ENCODE measurements around the gene DGKI. TPM values are rescaled to one million over a fixed set of nuclear protein-coding genes. Genes with fewer than 3 reads are reported as not detected.

The DGKI gene
- total RNA-seq, 3 donors from 2014 or later = 0.36 to 1.4 (median 0.46) TPM

GRCh38 chr7:137411446-137411845, 435.3 kb downstream of the DGKI start:
- no peaks in the 10 kb centered on the region for H3K9me3 ChIP-seq
- H3K4me1 ChIP-seq (ENCODE audit: low read depth) = no peaks in the 10 kb centered on the region
- ATAC-seq = no peak
- DNase-seq = no peak
- no peak for TF ChIP-seq CTCF (IDR thresholded peaks at IDR 0.05)
- H3K4me3 ChIP-seq = no peak overlapping the region
- no peaks in the 10 kb centered on the region for H3K36me3 ChIP-seq (ENCODE audit: low read depth)
- intact Hi-C loops (cut with DNase I, micrococcal nuclease) = no loop called here

- no peak overlapping the region for H3K4me3 ChIP-seq
- TF ChIP-seq CTCF (IDR thresholded peaks at IDR 0.05) = no peak
- intact Hi-C loops (cut with DNase I, micrococcal nuclease) = no loop called here
- DNase-seq = no peak
- no peaks in the 10 kb centered on the region for H3K9me3 ChIP-seq
- H3K36me3 ChIP-seq (ENCODE audit: low read depth) = no peaks in the 10 kb centered on the region
- no peak for ATAC-seq
- H3K4me1 ChIP-seq (ENCODE audit: low read depth) = no peaks in the 10 kb centered on the region
These were observed 438.6 kb downstream of the DGKI start for GRCh38 chr7:137408126-137408525.

GRCh38 chr7:137407078-137407477, 439.7 kb downstream of the DGKI start:
- ATAC-seq = no peak
- Histone ChIP-seq H3K9me3 (no peaks in the 10 kb centered on the region), H3K4me1 (ENCODE audit: low read depth) (no peaks in the 10 kb centered on the region)

GRCh38 chr7:137404660-137405317, 442.0 kb downstream of the DGKI start:
- no peaks in the 10 kb centered on the region for H3K9me3 ChIP-seq
- ATAC-seq = no peak
- DNase-seq = no peak
- TF ChIP-seq CTCF (IDR thresholded peaks at IDR 0.05) = no peak
- H3K4me3 ChIP-seq = no peak overlapping the region
- H3K4me1 ChIP-seq (ENCODE audit: low read depth) = no peaks in the 10 kb centered on the region
- intact Hi-C loops (cut with DNase I, micrococcal nuclease) = no loop called here
- no peaks in the 10 kb centered on the region for H3K36me3 ChIP-seq (ENCODE audit: low read depth)

More at GRCh38 chr7:137407078-137407477, 439.7 kb downstream of the DGKI start:
- Histone ChIP-seq H3K4me3 (no peak overlapping the region), H3K36me3 (ENCODE audit: low read depth) (no peaks in the 10 kb centered on the region)
- no peak for TF ChIP-seq CTCF (IDR thresholded peaks at IDR 0.05)
- no peak for DNase-seq
- intact Hi-C loops (cut with DNase I, micrococcal nuclease) = no loop called here

- no peak overlapping the region for H3K4me3 ChIP-seq
- DNase-seq (no peak), ATAC-seq (no peak)
- no peaks in the 10 kb centered on the region for H3K9me3 ChIP-seq
- intact Hi-C loops (cut with DNase I, micrococcal nuclease) = no loop called here
- H3K36me3 ChIP-seq (ENCODE audit: low read depth) = no peaks in the 10 kb centered on the region
- H3K4me1 ChIP-seq (ENCODE audit: low read depth) = no peaks in the 10 kb centered on the region
- TF ChIP-seq CTCF (IDR thresholded peaks at IDR 0.05) = no peak
These were observed 443.4 kb downstream of the DGKI start for GRCh38 chr7:137403353-137403695.
